Heart right ventricle (tissue), 16 donors: ENCODE measurements around the gene MTNR1B. TPM values are rescaled to one million over a fixed set of nuclear protein-coding genes. Genes with fewer than 3 reads are reported as not detected.

Experiments
- ATAC-seq, 8 donors: fragments of 200-7000 bp; cut with Tn5 transposase; one replicate each; pipeline ENCODE4 v1.9.1; 2020; ENCODE audit warnings: mild to moderate bottlenecking in 8 of 8, moderate library complexity in 8 of 8, moderate number of reproducible peaks in 1 of 8
- DNase-seq, 2 donors: peaks; one replicate each; pipeline ENCODE4 v3.0.0-alpha.2; 2020
- H3K27ac ChIP-seq, 10 donors: fragments of 200-600 bp; sonication (generic) in 2 of 10; one replicate each; pipeline versions ENCODE4 v1.5.0 to v1.8.0; 2020 to 2022; ENCODE audit warnings: mild to moderate bottlenecking in 3 of 10
- H3K27me3 ChIP-seq, 7 donors: fragments of 200-600 bp; one replicate each; pipeline ENCODE4 v1.8.0; 2021 to 2022; ENCODE audit warnings: mild to moderate bottlenecking in 2 of 7
- H3K36me3 ChIP-seq, 9 donors: fragments of 200-600 bp; sonication (generic) in 1 of 9; one replicate each; pipeline versions ENCODE4 v1.5.0 to v1.8.0; 2020 to 2022; ENCODE audit warnings: mild to moderate bottlenecking in 2 of 9
- H3K4me1 ChIP-seq, 9 donors: fragments of 200-600 bp; sonication (generic) in 1 of 9; one replicate each; pipeline versions ENCODE4 v1.5.0 to v1.8.0; 2020 to 2022; ENCODE audit warnings: mild to moderate bottlenecking in 4 of 9
- H3K4me3 ChIP-seq, 10 donors: fragments of 200-600 bp; sonication (generic) in 2 of 10; one replicate each; pipeline versions ENCODE4 v1.5.0 to v1.8.0; 2020 to 2022; ENCODE audit warnings: mild to moderate bottlenecking in 7 of 10, moderate library complexity in 2 of 10
- H3K9me3 ChIP-seq, 11 donors: fragments of 200-600 bp in 10 of 11; sonication (generic) in 2 of 11; one replicate each; pipeline versions ENCODE4 v1.5.0 to v1.8.0; 2013 to 2022; ENCODE audit warnings: mild to moderate bottlenecking in 2 of 11, control low read depth in 1 of 11, moderate library complexity in 1 of 11
- WGBS, 2 donors: extraction: QIAGEN DNeasy Blood & Tissue Kit; methylation state at CpG; one replicate each; pipeline ENCODE4 v1.1.7; 2013; ENCODE audit warnings: inconsistent platforms in 1 of 2; 5-methylcytosine and 5-hydroxymethylcytosine counted together
- intact Hi-C, 10 donors: fragments of 100-400 bp; cut with DNase I; formaldehyde crosslinking; loops; one replicate each; pipeline versions ENCODE4 v1.11.1 to v1.14.2; 2022
- long read RNA-seq, 3 donors: library from polyadenylated mRNA; unstranded; transcript quantifications; one replicate each; pipeline ENCODE4 v2.0.0, GENCODE V29; 2020 to 2021
- polyA plus RNA-seq, 2 donors: library from polyadenylated mRNA; stranded (reverse); fragments of 200-250 nt; gene quantifications; one replicate each; pipeline ENCODE4 v1.2.3, GENCODE V29; 2013
- total RNA-seq, 10 donors: library from RNA; stranded (reverse); fragmentation: NEBNext Ultra II Directional in 3 of 10; extraction: Animal tissue kit (Norgen Biotek cat#: 25700) in 3 of 10; gene quantifications; one replicate each; pipeline versions ENCODE4 v1.2.1 to v1.2.4, GENCODE V29; 2021 to 2023
- TF ChIP-seq, protein P1 (sequence below), 9 donors: fragments of 200-600 bp; sonication (generic) in 2 of 9; IDR thresholded peaks; one replicate each; pipeline versions ENCODE4 v1.5.0 to v1.8.0; 2021 to 2022; ENCODE audit warnings: antibody characterized with exemption in 9 of 9, mild to moderate bottlenecking in 5 of 9, moderate library complexity in 1 of 9
- donor health status: Arrhythmogenic right ventricular cardiomyopathy.
- donor health status: ischemic (EF 13 %, LVEDD 7.1; RV severe dilation, severe dysfunction).
- donor health status: healthy with polysubstance abuse.
- donor health status: DM: no; HTN: yes; CAD: no.
- donor health status: DM: no; HTN: no; CAD: no.
- donor health status: ischemic (EF 25% LVEDD 6.9; RV normal size, moderate dysfunction).
- donor health status: ischemic (EF 25% LVEDD 5.7; RV mildly dilated, moderate dysfunction).
- donor health status: healthy.
- donor health status: DM: yes; HTN: yes; CAD: no.
- donor health status: Ischemic cardiomyopathy.
- donor health status: ischemic (EF 35%, LVEDD 5.7; RV mildly dilated, moderate dysfunction).
- donor health status: nonischemic (EF 11% LVEDD 7.7; RV severe dilation, severe dysfunction).
- donor health status: DM: yes; HTN: yes; CAD: no.
- donor health status: PGD.
- donor health status: ischemic (EF 29% LVEDD 5.4; RV normal size, mild dysfunction).
- donor health status: nonischemic (EF 23%, LVEDD 6.1; RV moderate dilation, normal function).

MTNR1B gene
- total RNA-seq (not detected), polyA plus RNA-seq (not detected)
- long read RNA-seq, donor 1 = 0 reads
- long read RNA-seq, donor 2 = 0 reads
- long read RNA-seq, donor 3 = 0 reads

DNA sequence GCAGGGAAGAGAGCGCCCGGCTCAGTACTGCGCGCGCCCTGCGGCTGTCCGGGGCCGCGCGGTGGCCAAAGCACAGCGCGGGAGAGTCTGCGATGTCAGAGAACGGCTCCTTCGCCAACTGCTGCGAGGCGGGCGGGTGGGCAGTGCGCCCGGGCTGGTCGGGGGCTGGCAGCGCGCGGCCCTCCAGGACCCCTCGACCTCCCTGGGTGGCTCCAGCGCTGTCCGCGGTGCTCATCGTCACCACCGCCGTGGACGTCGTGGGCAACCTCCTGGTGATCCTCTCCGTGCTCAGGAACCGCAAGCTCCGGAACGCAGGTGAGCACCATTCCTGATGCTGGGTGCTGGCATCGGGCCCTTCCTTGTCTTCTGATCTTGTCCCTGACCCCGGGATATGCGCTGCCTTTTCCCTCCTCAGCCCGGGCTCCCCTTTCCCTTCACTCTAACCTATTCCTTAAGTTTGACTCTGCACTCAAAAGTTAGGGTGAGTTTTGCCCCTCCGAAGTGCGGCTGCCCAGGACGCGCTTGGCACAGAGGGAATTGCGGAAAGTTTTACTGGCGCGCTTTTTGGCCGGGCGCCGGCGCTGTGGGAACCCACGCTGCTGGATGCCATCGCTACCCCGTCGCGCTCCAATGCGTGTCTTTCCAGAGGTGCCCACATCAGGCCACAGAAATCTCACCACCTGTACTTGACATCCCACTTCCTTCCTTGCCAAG lies at the start of gene MTNR1B:
MTNR1B (plus strand) TSS at position 18 of the 714 bp plus-strand sequence; CDS start at position 93, 75 bp downstream.
- DNase-seq = no peak
- H3K27ac ChIP-seq = no peak within 1 kb of the TSS
- H3K4me1 ChIP-seq = no peaks in the 10 kb centered on the region
- intact Hi-C loops = no loop called here
- TF ChIP-seq, protein P1, sequence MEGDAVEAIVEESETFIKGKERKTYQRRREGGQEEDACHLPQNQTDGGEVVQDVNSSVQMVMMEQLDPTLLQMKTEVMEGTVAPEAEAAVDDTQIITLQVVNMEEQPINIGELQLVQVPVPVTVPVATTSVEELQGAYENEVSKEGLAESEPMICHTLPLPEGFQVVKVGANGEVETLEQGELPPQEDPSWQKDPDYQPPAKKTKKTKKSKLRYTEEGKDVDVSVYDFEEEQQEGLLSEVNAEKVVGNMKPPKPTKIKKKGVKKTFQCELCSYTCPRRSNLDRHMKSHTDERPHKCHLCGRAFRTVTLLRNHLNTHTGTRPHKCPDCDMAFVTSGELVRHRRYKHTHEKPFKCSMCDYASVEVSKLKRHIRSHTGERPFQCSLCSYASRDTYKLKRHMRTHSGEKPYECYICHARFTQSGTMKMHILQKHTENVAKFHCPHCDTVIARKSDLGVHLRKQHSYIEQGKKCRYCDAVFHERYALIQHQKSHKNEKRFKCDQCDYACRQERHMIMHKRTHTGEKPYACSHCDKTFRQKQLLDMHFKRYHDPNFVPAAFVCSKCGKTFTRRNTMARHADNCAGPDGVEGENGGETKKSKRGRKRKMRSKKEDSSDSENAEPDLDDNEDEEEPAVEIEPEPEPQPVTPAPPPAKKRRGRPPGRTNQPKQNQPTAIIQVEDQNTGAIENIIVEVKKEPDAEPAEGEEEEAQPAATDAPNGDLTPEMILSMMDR (IDR thresholded peaks at IDR 0.05) = no peak
- peaks cover 0 to 57% (median 26%) of the 10 kb centered on the region in 7 donors for H3K27me3 ChIP-seq
- WGBS, 2 donors = 5 to 7% methylated on average over 58 of the region's 58 CpGs
- no peak within 1 kb of the TSS for H3K4me3 ChIP-seq
- no peaks in the 10 kb centered on the region for H3K9me3 ChIP-seq
- no peak for ATAC-seq
- H3K36me3 ChIP-seq = no peaks in the 10 kb centered on the region

GRCh38 chr11:92920331-92920730 lies 49.1 kb upstream of the MTNR1B start:
- Histone ChIP-seq H3K4me3 (no peak overlapping the region), H3K9me3 (peaks cover 0 to 10% (median 0%) of the 10 kb centered on the region in 11 donors), H3K36me3 (no peaks in the 10 kb centered on the region), H3K4me1 (no peaks in the 10 kb centered on the region), H3K27me3 (peaks cover 0 to 4% (median 0%) of the 10 kb centered on the region in 7 donors), H3K27ac (no peak overlapping the region)
- ATAC-seq = no peak
- TF ChIP-seq, protein P1 (IDR thresholded peaks at IDR 0.05) = no peak
- 19% methylated on average over 2 of the region's 2 CpGs for WGBS, 2 donors
- DNase-seq = no peak
- intact Hi-C loops = no loop called here

DNA sequence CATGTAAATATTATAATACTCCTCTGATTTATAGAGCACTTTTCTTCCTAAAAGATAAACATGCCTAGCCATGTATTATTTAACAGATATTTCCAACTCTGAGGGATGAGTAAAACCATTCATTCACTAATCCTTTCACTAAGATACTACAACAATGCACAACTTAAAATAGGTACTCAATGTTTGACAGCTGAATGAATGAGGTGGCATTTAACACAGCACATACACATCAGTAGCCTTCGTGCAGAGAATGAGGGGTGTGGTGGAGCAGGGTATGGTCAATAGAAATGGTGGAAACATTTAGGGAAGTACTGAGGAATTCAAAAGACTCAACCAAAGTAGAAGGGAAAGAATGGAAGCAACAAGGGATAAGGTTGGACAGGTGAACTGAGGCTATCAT lies 46.7 kb upstream of the MTNR1B start:
- H3K27ac ChIP-seq = no peak overlapping the region

GRCh38 chr11:92929246-92929645 lies 40.2 kb upstream of the MTNR1B start:
- WGBS, 2 donors = 86 to 91% methylated on average over 3 of the region's 3 CpGs
- TF ChIP-seq, protein P1 (IDR thresholded peaks at IDR 0.05) = no peak
- no peak for ATAC-seq

More for the DNA sequence above, 46.7 kb upstream of the MTNR1B start:
- Histone ChIP-seq H3K9me3 (peaks cover 0 to 20% (median 0%) of the 10 kb centered on the region in 11 donors), H3K27me3 (no peaks in the 10 kb centered on the region), H3K4me1 (no peaks in the 10 kb centered on the region), H3K4me3 (no peak overlapping the region), H3K36me3 (no peaks in the 10 kb centered on the region)
- no peak for ATAC-seq
- DNase-seq = no peak
- WGBS, 2 donors = 22 to 28% methylated on average over 1 of the region's 1 CpG
- intact Hi-C loops = no loop called here
- TF ChIP-seq, protein P1 (IDR thresholded peaks at IDR 0.05) = no peak

More at GRCh38 chr11:92929246-92929645, 40.2 kb upstream of the MTNR1B start:
- Histone ChIP-seq H3K36me3 (no peaks in the 10 kb centered on the region), H3K4me3 (no peak overlapping the region), H3K27me3 (peaks cover 0 to 4% (median 0%) of the 10 kb centered on the region in 7 donors), H3K4me1 (no peaks in the 10 kb centered on the region), H3K27ac (no peak overlapping the region), H3K9me3 (peaks cover 0 to 20% (median 0%) of the 10 kb centered on the region in 11 donors)
- no peak for DNase-seq
- intact Hi-C loops = no loop called here
